HG03175 (cell line): ENCODE data around the gene CLEC3B.

ENCODE experiments used
- ATAC-seq: cut with Tn5 transposase; IDR thresholded peaks from one replicate; pipeline ENCODE4 v1.9.1; 2021; ENCODE audit warnings: mild to moderate bottlenecking, moderate library complexity; ENCODE audit not compliant: unreplicated experiment

Gene CLEC3B

GRCh38 chr3:45003406-45003805 lies 22.7 kb upstream of the CLEC3B start:
- ATAC-seq = no peak

- ATAC-seq = no peak
These were observed 22.2 kb upstream of the CLEC3B start for GRCh38 chr3:45003859-45004258.

- no peak for ATAC-seq
These were observed 19.0 kb upstream of the CLEC3B start for GRCh38 chr3:45007091-45007490.

GRCh38 chr3:45008117-45008516 lies 18.0 kb upstream of the CLEC3B start:
- no peak for ATAC-seq

GRCh38 chr3:45009868-45010267 lies 16.2 kb upstream of the CLEC3B start:
- ATAC-seq = no peak

- no peak for ATAC-seq
These were observed 15.2 kb upstream of the CLEC3B start for GRCh38 chr3:45010811-45011333.

- no peak for ATAC-seq
These were observed 14.2 kb upstream of the CLEC3B start for GRCh38 chr3:45011756-45012508.

GRCh38 chr3:45012577-45012976 lies 13.5 kb upstream of the CLEC3B start:
- no peak for ATAC-seq

- no peak for ATAC-seq
These were observed 9.2 kb upstream of the CLEC3B start for GRCh38 chr3:45016916-45017315.

- no peak for ATAC-seq
These were observed 8.3 kb upstream of the CLEC3B start for GRCh38 chr3:45017821-45018220.

- ATAC-seq = no peak
These were observed 5.6 kb upstream of the CLEC3B start for GRCh38 chr3:45020534-45020933.

- ATAC-seq = no peak
These were observed 4.4 kb upstream of the CLEC3B start for GRCh38 chr3:45021524-45022297.

- no peak for ATAC-seq
These were observed 2.4 kb upstream of the CLEC3B start for GRCh38 chr3:45023675-45024074.

- no peak for ATAC-seq
These were observed 1.4 kb upstream of the CLEC3B start for GRCh38 chr3:45024542-45025255.

- ATAC-seq = no peak
These were observed 854 bp downstream of the CLEC3B start for GRCh38 chr3:45026957-45027356.

GRCh38 chr3:45027441-45027840 lies 1.3 kb downstream of the CLEC3B start:
- ATAC-seq = no peak

GRCh38 chr3:45029216-45029615 lies 3.1 kb downstream of the CLEC3B start:
- no peak for ATAC-seq

GRCh38 chr3:45029661-45030060 lies 3.6 kb downstream of the CLEC3B start:
- no peak for ATAC-seq

GRCh38 chr3:45031531-45031930 lies 5.4 kb downstream of the CLEC3B start:
- ATAC-seq = no peak

GRCh38 chr3:45032113-45032512 lies 6.0 kb downstream of the CLEC3B start:
- no peak for ATAC-seq

- ATAC-seq = no peak
These were observed 7.7 kb downstream of the CLEC3B start for GRCh38 chr3:45033791-45034190.
